H9 (cell line): ENCODE data around the gene UVRAG. TPM values are rescaled to one million over a fixed set of nuclear protein-coding genes. Genes with fewer than 3 reads are reported as not detected.
"Not testable (repeated sequence)": the region's sequence is repeated elsewhere in the genome, so short reads cannot be mapped to it uniquely, and the experiment has no call there.

Source experiments
- DNase-seq: peaks from one replicate; pipeline ENCODE4 v3.0.0-alpha.2; 2017
- H2AFZ ChIP-seq: one replicate; pipeline ENCODE4 v1.6.1; 2013; ENCODE audit warnings: mild to moderate bottlenecking, low read length, control low read depth, moderate library complexity
- H2AK5ac ChIP-seq: 2 replicates; pipeline ENCODE4 v1.6.1; 2013; ENCODE audit warnings: low read length, control low read depth, mixed read lengths; ENCODE audit not compliant: insufficient read length
- H2BK120ac ChIP-seq: one replicate; pipeline ENCODE4 v1.6.1; 2013; ENCODE audit warnings: low read depth, mild to moderate bottlenecking, low read length, control low read depth, inconsistent platforms; ENCODE audit not compliant: poor library complexity, severe bottlenecking
- H2BK12ac ChIP-seq: 2 replicates; pipeline ENCODE4 v1.6.1; 2013; ENCODE audit warnings: low read length, control low read depth, mixed read lengths, low read depth; ENCODE audit not compliant: insufficient read length
- H2BK15ac ChIP-seq: 2 replicates; pipeline ENCODE4 v1.6.1; 2013; ENCODE audit warnings: low read depth, low read length, control low read depth
- H2BK20ac ChIP-seq: one replicate; pipeline ENCODE4 v1.6.1; 2013; ENCODE audit warnings: low read depth, mild to moderate bottlenecking, low read length, control low read depth, inconsistent platforms; ENCODE audit not compliant: poor library complexity, severe bottlenecking
- H2BK5ac ChIP-seq: 2 replicates; pipeline ENCODE4 v1.6.1; 2013; ENCODE audit warnings: low read length, control low read depth, mixed read lengths; ENCODE audit not compliant: insufficient read length
- H3K14ac ChIP-seq: 2 replicates; pipeline ENCODE4 v1.6.1; 2013; ENCODE audit warnings: low read length, control low read depth; ENCODE audit not compliant: insufficient read depth
- H3K18ac ChIP-seq: 2 replicates; pipeline ENCODE4 v1.6.1; 2013; ENCODE audit warnings: low read depth, mild to moderate bottlenecking, mixed read lengths, low read length, control low read depth; ENCODE audit not compliant: insufficient read length
- H3K23ac ChIP-seq: 2 replicates; pipeline ENCODE4 v1.6.1; 2013; ENCODE audit warnings: low read length, control low read depth, mixed read lengths, low read depth; ENCODE audit not compliant: insufficient read length
- H3K23me2 ChIP-seq: 2 replicates; pipeline ENCODE4 v1.6.1; 2013; ENCODE audit warnings: low read depth, mild to moderate bottlenecking, mixed read lengths, low read length, control low read depth; ENCODE audit not compliant: insufficient read length, poor library complexity, severe bottlenecking
- H3K27ac ChIP-seq: 2 replicates; pipeline ENCODE4 v1.5.1; 2013; ENCODE audit warnings: low read length, control low read depth, mixed read lengths, low read depth; ENCODE audit not compliant: insufficient read length
- H3K27me3 ChIP-seq: 2 replicates; pipeline ENCODE4 v1.6.1; 2013; ENCODE audit warnings: low read length, control low read depth, inconsistent platforms; ENCODE audit not compliant: insufficient read depth
- H3K4ac ChIP-seq: 2 replicates; pipeline ENCODE4 v1.6.1; 2013; ENCODE audit warnings: low read depth, mild to moderate bottlenecking, control low read depth, inconsistent platforms, low read length, moderate library complexity
- H3K4me1 ChIP-seq: 2 replicates; pipeline ENCODE4 v1.6.1; 2013; ENCODE audit warnings: low read length, control low read depth, inconsistent platforms; ENCODE audit not compliant: insufficient read depth
- H3K4me2 ChIP-seq: 2 replicates; pipeline ENCODE4 v1.6.1; 2013; ENCODE audit warnings: low read length, control low read depth, mixed read lengths; ENCODE audit not compliant: insufficient read length, insufficient read depth
- H3K56ac ChIP-seq: 2 replicates; pipeline ENCODE4 v1.6.1; 2013; ENCODE audit warnings: low read depth, mild to moderate bottlenecking, mixed read lengths, low read length, control low read depth; ENCODE audit not compliant: insufficient read length
- H3K79me1 ChIP-seq: 2 replicates; pipeline ENCODE4 v1.6.1; 2013; ENCODE audit warnings: low read depth, mild to moderate bottlenecking, moderate library complexity, low read length, control low read depth, inconsistent platforms; ENCODE audit not compliant: insufficient read depth, poor library complexity, severe bottlenecking
- H3K79me2 ChIP-seq: 2 replicates; pipeline ENCODE4 v1.6.1; 2013; ENCODE audit warnings: low read length, control low read depth, inconsistent platforms; ENCODE audit not compliant: insufficient read depth
- H3K9ac ChIP-seq: 2 replicates; pipeline ENCODE4 v1.6.1; 2013; ENCODE audit warnings: low read length, control low read depth, mixed read lengths; ENCODE audit not compliant: insufficient read length; ENCODE audit errors: extremely low read depth
- H3K9me3 ChIP-seq: one replicate; pipeline ENCODE4 v1.6.1; 2013; ENCODE audit warnings: low read depth, low read length, inconsistent platforms; ENCODE audit not compliant: control insufficient read depth
- H3T11ph ChIP-seq: one replicate; pipeline ENCODE4 v1.6.1; 2013; ENCODE audit warnings: mild to moderate bottlenecking, low read length, control low read depth, inconsistent platforms
- H4K20me1 ChIP-seq: one replicate; pipeline ENCODE4 v1.6.1; 2013; ENCODE audit not compliant: control insufficient read depth, insufficient read length, insufficient read depth
- H4K5ac ChIP-seq: 2 replicates; pipeline ENCODE4 v1.6.1; 2013; ENCODE audit warnings: low read depth, mild to moderate bottlenecking, mixed read lengths, low read length, control low read depth; ENCODE audit not compliant: insufficient read length
- H4K8ac ChIP-seq: replicated peaks from 2 replicates; pipeline ENCODE4 v1.6.1; 2013; ENCODE audit warnings: low read length, control low read depth, mixed read lengths, low read depth; ENCODE audit not compliant: insufficient read length
- H4K91ac ChIP-seq: 2 replicates; pipeline ENCODE4 v1.6.1; 2013; ENCODE audit warnings: low read depth, mild to moderate bottlenecking, moderate library complexity, mixed read lengths, low read length, control low read depth; ENCODE audit not compliant: insufficient read length
- H3K27ac Mint-ChIP-seq, 3 experiments: 2 replicates in 2 of 3; 3 replicates in 1 of 3; pipeline ENCODE4 v1.8.0; 2020 to 2021; ENCODE audit warnings: mixed read lengths in 3 of 3, mild to moderate bottlenecking in 1 of 3, moderate library complexity in 1 of 3
- H3K27me3 Mint-ChIP-seq: 2 replicates; pipeline ENCODE4 v1.8.0; 2021; ENCODE audit warnings: low read depth, mild to moderate bottlenecking, moderate library complexity, mixed read lengths
- H3K36me3 Mint-ChIP-seq, 3 experiments: 2 replicates in 2 of 3; 3 replicates in 1 of 3; pipeline ENCODE4 v1.8.0; 2020 to 2021; ENCODE audit warnings: low read depth in 3 of 3, mixed read lengths in 3 of 3; ENCODE audit not compliant: insufficient read depth in 1 of 3
- H3K4me1 Mint-ChIP-seq, 2 experiments: 2 replicates each; pipeline ENCODE4 v1.8.0; 2020; ENCODE audit warnings: mixed read lengths in 2 of 2
- H3K4me3 Mint-ChIP-seq, 2 experiments: 2 replicates in 1 of 2; 3 replicates in 1 of 2; pipeline ENCODE4 v1.8.0; 2020 to 2021; ENCODE audit warnings: mild to moderate bottlenecking in 2 of 2, mixed read lengths in 2 of 2, moderate library complexity in 1 of 2
- H3K9me3 Mint-ChIP-seq, 2 experiments: 2 replicates in 1 of 2; 3 replicates in 1 of 2; pipeline ENCODE4 v1.8.0; 2020; ENCODE audit warnings: mild to moderate bottlenecking in 2 of 2, mixed read lengths in 2 of 2, moderate library complexity in 1 of 2
- CTCF ChIP-seq: fragments of 200-600 bp; sonication (generic); conservative IDR thresholded peaks from 3 replicates; pipeline ENCODE4 v1.8.0; 2021; ENCODE audit warnings: antibody characterized with exemption, mild to moderate bottlenecking
- WGBS: extraction: QIAGEN DNeasy Blood & Tissue Kit; methylation state at CpG from one replicate; pipeline ENCODE4 v1.1.7; 2013; ENCODE audit warnings: missing lambda C conversion rate, low lambda C conversion rate, mixed read lengths; ENCODE audit not compliant: insufficient read length; ENCODE audit errors: extremely low coverage; 5-methylcytosine and 5-hydroxymethylcytosine counted together
- total RNA-seq: library from RNA; stranded (reverse); gene quantifications from 2 replicates; pipeline ENCODE4 v1.2.1, GENCODE V29; 2021

Gene UVRAG
- total RNA-seq, 1 experiment from 2014 or later: 18.5 TPM

- Histone ChIP-seq H3T11ph (no peak overlapping the region), H3K27ac (no peak overlapping the region), H3K4me2 (no peak overlapping the region), H3K27me3 (no peaks in the 10 kb centered on the region), H4K8ac (no peak overlapping the region), H3K23me2 (no peaks in the 10 kb centered on the region), H3K4ac (no peak overlapping the region), H3K23ac (no peak overlapping the region), H2BK20ac (no peak overlapping the region), H3K9me3 (no peaks in the 10 kb centered on the region), H3K18ac (no peak overlapping the region), H3K14ac (no peak overlapping the region), H4K5ac (no peak overlapping the region), H2AFZ (no peak overlapping the region), H4K20me1 (no peaks in the 10 kb centered on the region), H2BK120ac (no peak overlapping the region), H2BK5ac (no peak overlapping the region), H2AK5ac (no peak overlapping the region), H3K4me1 (no peaks in the 10 kb centered on the region), H3K9ac (no peak overlapping the region), H3K79me2 (peaks cover 2% of the 10 kb centered on the region; the same call in 1 of the 2 replicates), H3K56ac (no peak overlapping the region), H3K79me1 (no peaks in the 10 kb centered on the region), H2BK12ac (no peak overlapping the region), H4K91ac (no peak overlapping the region), H2BK15ac (no peak overlapping the region)
- Mint-ChIP-seq H3K36me3 (peaks cover 21 to 34% (median 23%) of the 10 kb centered on the region in 3 experiments), H3K9me3 (peaks cover 5 to 6% of the 10 kb centered on the region in 2 experiments; a peak in 4 of 5 replicates), H3K27me3 (no peaks in the 10 kb centered on the region), H3K4me3 (no peak overlapping the region), H3K27ac (no peak overlapping the region; a peak in 1 of 7 replicates), H3K4me1 (peaks cover 29 to 31% of the 10 kb centered on the region in 2 experiments)
- WGBS: no CpG with 5 or more reads among the region's 1 CpG
- no peak for DNase-seq
- no peak for TF ChIP-seq CTCF
Measured at GRCh38 chr11:76056876-76057275, 241.9 kb downstream of the UVRAG start.

GRCh38 chr11:76060475-76061036, 245.5 kb downstream of the UVRAG start:
- H3K27ac ChIP-seq: not testable (repeated sequence)

More at GRCh38 chr11:76060475-76061036, 245.5 kb downstream of the UVRAG start:
- WGBS: no CpG with 5 or more reads among the region's 35 CpGs
- not testable (repeated sequence) for H3K79me2 ChIP-seq, H3K9me3 ChIP-seq, H3K4me3 Mint-ChIP-seq, H3K4me2 ChIP-seq, H3K14ac ChIP-seq, H4K8ac ChIP-seq, H3K9me3 Mint-ChIP-seq, H3K4ac ChIP-seq, H3K23me2 ChIP-seq, H2BK15ac ChIP-seq, H3K18ac ChIP-seq, H2BK20ac ChIP-seq, H3K9ac ChIP-seq, H2AFZ ChIP-seq, H3K23ac ChIP-seq, DNase-seq, H2BK120ac ChIP-seq, H3K79me1 ChIP-seq, H4K91ac ChIP-seq, H3T11ph ChIP-seq, H3K27me3 ChIP-seq, H2AK5ac ChIP-seq, H2BK5ac ChIP-seq, H3K27me3 Mint-ChIP-seq, H3K4me1 ChIP-seq, H4K20me1 ChIP-seq, H3K27ac Mint-ChIP-seq, H3K56ac ChIP-seq, H2BK12ac ChIP-seq, H4K5ac ChIP-seq
- H3K4me1 Mint-ChIP-seq: peaks cover 43 to 49% of the 10 kb centered on the region in 2 experiments
- H3K36me3 Mint-ChIP-seq: peaks cover 11 to 17% (median 11%) of the 10 kb centered on the region in 3 experiments; a peak in 6 of 7 replicates
